Stimulated activated CD8-positive, alpha-beta memory T cell treated with anti-CD3 and anti-CD28 coated beads, Interleukin-4, amount 100 ng/mL, for 1 hour (primary cell): ENCODE results near the gene CPA4.
"Not testable (repeated sequence)": the region's sequence is repeated elsewhere in the genome, so short reads cannot be mapped to it uniquely, and the experiment has no call there.

Experiments
- DNase-seq, 2 donors: peaks; one replicate each; pipeline ENCODE4 v3.0.0-alpha.2; 2020; ENCODE audit warnings: low read depth in 2 of 2, low spot score in 1 of 2

CPA4 gene, protein sequence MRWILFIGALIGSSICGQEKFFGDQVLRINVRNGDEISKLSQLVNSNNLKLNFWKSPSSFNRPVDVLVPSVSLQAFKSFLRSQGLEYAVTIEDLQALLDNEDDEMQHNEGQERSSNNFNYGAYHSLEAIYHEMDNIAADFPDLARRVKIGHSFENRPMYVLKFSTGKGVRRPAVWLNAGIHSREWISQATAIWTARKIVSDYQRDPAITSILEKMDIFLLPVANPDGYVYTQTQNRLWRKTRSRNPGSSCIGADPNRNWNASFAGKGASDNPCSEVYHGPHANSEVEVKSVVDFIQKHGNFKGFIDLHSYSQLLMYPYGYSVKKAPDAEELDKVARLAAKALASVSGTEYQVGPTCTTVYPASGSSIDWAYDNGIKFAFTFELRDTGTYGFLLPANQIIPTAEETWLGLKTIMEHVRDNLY

GRCh38 chr7:130292682-130293257 lies at the start of gene CPA4:
TSS of gene CPA4 (plus strand) at chr7:130293161. CDS start at chr7:130293181, 20 bp downstream.
- no peak for DNase-seq

- DNase-seq, result not testable (repeated sequence)
These were observed 49.5 kb upstream of the CPA4 start for GRCh38 chr7:130243486-130243885.

DNA sequence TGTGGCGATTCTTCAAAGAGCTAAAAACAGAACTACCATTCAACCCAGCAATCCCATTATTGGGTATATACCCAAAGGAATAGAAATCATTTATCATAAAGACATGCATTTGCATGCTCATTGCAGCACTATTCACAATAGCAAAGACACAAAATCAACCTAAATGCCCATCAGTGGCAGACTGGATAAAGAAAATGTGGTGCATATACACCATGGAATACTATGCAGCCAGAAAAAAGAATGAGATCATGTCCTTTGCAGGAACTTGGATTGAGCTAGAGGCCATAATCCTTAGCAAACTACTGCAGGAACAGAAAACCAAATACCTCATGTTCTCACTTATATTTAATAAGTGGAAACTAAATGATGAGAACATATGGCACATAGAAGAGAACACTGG lies 46.5 kb upstream of the CPA4 start:
- DNase-seq, result not testable (repeated sequence)

- DNase-seq, result not testable (repeated sequence)
These were observed 44.1 kb upstream of the CPA4 start for GRCh38 chr7:130248842-130249241.

- DNase-seq, result not testable (repeated sequence)
These were observed 43.3 kb upstream of the CPA4 start for GRCh38 chr7:130249626-130250025.

DNA sequence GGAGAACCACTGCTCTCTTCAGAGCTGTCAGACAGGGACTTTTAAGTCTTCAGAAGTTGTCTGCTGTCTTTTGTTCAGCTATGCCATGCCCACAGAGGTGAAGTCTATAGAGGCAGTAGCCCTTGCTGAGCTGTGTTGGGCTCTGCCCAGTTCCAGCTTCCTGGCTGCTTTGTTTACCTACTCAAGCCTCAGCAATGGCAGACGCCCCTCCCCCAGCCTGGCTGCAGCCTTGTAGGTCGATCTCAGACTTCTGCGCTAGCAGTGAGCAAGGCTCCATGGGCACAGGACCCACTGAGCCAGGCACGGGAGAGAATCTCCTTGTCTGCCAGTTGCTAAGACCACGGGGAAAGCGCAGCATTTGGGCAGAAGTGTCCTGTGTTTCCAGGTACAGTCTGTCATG lies 38.4 kb upstream of the CPA4 start:
- no peak for DNase-seq

GRCh38 chr7:130256704-130257103 lies 36.3 kb upstream of the CPA4 start:
- no peak for DNase-seq

GRCh38 chr7:130258494-130259078 lies 34.4 kb upstream of the CPA4 start:
- no peak for DNase-seq

DNA sequence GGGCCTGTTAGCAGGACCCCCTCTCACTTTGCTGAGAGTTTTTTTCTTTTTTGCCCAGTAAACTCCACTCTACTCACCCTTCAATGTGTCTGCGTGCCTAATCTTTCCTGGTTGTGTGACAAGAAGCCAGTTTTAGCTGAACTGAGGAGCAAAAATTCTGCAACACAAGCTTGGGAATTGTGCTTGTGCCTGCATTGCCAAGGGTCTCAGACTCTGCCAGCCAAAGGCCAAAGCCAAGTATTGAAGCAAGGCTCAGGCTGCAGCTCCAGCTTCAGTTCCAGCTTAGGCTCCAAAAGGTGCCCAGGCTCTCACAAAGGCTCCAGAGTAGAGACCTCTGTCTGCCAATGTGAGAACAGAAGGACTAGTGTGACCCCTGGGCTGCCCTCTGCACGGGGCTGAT lies 30.5 kb upstream of the CPA4 start:
- no peak for DNase-seq

- DNase-seq, result no peak
These were observed 29.8 kb upstream of the CPA4 start for GRCh38 chr7:130263130-130263529.

DNA sequence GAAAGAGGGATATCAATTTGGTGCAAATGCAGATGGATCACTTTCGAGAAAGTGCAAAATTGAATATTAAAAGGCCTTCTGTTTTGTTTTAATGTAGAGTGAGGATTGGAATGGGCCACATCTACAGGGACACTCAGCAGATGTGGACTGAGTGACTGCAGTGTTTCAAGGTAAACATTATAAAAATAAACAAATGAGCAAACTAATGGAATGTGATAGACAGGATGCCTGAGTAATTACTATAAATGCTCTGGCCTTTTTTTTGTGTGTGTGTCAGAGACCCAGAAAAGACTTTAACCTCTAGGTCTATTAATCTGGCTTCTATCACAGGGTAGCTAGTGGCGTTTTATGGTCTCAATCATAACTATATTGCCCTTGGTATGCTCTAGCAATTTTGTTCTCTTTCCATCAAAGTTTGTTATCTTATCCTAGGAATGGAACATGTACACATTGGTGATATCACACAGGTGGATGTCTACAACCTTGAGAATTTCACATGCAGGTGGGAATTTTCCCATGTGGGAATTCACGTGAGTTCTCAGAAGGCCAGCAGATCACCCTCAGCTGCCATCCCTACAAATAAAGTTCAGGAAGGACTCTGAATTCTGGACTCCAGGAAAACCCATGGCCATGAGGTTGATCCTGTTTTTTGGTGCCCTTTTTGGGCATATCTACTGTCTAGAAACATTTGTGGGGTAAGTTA lies 26.6 kb upstream of the CPA4 start, which contains the start of gene CPA2:
CPA2 (plus strand) TSS at position 606 of the 703 bp plus-strand sequence; CDS start at position 625, 19 bp downstream.
- DNase-seq, result no peak

DNA sequence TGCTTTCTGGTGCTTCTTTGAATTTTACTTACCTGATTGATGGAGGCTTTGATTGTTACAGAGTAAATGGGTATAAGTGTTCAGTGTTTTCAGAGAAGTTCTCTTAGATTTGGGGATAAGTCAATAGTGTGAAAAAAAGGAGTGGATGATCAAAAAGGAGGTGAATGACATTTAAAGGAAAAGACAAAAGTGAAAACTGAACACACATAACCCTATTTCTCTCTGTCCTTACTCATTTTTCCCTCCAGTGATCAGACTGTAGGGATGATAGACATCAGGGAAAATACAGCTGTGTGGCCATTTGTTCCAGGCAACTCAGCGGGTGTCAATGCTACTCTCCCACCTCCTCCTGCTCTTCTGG lies 26.0 kb upstream of the CPA4 start:
- DNase-seq, result no peak

DNA sequence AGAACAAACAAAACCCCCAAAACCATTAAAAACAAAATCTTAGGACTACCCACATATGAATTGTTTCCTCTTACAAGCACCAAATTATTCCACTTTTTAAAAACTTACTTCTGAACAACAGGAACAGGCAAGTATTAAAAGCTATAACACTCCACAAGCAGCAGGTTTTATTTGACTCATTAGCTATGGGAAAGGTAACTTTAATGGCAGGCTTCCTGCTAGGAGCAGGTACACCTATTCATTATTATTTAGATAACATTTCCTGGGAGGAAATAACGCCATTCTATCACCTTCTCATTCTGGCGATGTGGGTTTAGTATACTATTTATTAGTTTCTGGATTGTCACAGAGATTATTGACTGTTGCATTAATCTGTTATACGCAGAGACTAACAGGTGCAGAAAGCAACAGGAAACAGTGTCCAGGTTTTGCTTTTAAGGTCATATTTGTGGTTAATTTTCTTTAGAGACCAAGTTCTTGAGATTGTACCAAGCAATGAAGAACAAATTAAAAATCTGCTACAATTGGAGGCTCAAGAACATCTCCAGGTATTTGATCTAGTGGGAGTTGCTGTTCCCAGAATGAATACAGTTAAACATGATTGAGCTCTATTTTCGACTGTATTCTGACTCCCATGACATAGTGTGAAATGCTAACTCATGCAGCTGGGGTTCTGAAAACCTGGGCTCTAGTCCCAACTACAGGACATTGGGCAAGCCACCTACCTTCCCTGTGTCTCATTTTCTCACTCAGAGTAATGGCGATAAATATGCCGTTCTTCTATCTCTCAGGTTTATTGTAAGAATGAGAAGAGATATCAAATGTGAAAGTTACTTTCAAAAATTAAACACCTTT lies 24.3 kb upstream of the CPA4 start:
- DNase-seq, result no peak

DNA sequence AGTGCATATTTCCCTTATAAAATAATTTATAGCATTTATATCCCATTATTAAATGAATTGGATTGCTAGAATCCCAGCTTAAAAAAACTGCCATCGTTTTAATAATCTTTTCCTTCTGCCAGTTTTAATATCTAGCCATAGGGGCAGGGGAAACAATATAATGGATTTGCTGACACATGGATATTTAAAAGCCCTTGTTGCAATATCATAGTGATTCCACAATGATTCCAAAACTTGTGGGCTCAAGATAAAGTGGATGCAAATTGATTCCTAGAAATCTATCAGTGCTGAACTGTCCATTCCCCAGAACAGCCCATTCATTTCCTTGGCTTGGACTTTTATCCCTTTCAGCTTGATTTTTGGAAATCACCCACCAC lies 23.7 kb upstream of the CPA4 start:
- DNase-seq, result no peak

DNA sequence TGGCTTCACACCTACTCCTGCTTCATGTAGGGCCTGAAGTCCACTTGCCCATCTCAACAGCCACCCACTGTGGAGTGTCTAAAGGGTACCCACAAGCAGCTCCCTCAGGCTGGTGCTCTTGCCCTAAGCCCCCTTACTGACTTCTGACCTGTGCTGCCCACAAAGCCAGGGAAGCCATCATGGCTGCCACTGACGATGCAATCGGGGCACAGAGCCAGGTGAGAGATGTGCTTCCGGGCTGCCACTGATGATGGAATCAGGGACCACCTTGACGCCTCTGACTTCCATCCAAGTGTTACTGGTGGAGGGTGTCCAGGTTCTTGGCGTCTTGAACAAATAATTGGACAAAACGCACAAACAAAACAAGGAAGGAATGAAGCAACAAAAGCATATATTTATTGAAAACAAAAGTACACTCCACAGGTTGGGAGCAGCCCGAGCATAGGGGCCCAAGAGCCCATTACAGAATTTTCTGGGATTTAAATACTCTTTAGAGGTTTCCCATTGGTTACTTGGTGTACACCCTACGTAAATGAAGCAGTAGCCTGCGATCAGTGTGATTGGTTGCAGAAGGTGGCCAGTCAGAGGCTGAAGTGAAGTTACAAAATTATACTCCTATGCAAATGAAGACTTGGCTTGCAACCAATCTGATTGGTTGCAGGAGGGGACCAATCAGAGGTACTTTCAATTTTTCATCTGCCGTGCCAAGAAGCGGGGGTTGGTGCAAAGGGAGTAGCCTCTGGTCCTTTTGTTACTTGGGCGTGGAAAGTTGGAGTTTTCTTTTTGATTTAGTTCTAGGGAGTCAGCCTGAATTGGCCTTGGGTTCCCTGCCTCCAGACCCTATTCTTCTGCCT lies 21.8 kb upstream of the CPA4 start:
- no peak for DNase-seq

GRCh38 chr7:130272381-130273080 lies 20.4 kb upstream of the CPA4 start:
- no peak for DNase-seq

GRCh38 chr7:130273081-130273932 lies 19.7 kb upstream of the CPA4 start:
- DNase-seq, result no peak

- DNase-seq, result no peak
These were observed 19.1 kb upstream of the CPA4 start for GRCh38 chr7:130273933-130274255.

GRCh38 chr7:130274296-130274695 lies 18.7 kb upstream of the CPA4 start:
- no peak for DNase-seq
